BJ (cell line): ENCODE data around the gene KLF9. TPM values are rescaled to one million over a fixed set of nuclear protein-coding genes. Genes with fewer than 3 reads are reported as not detected.
A peak's percentile ranks its signal among the peaks of the same experiment; 100 is the strongest.

ENCODE experiments used
- CTCF ChIA-PET: fragments of 350-600 bp; formaldehyde crosslinking; extraction: SDS; loops from one replicate; lab custom pipeline; 2021; ENCODE audit warnings: antibody characterized with exemption, inconsistent platforms; lab: Yijun Ruan, JAX
- POLR2A ChIA-PET: fragments of 300-600 bp; sonication (Branson Sonifier 250); formaldehyde crosslinking; extraction: SDS; loops from one replicate; lab custom pipeline; 2021; ENCODE audit warnings: antibody characterized with exemption; lab: Charles Lee
- DNase-seq: peaks from one replicate; pipeline ENCODE4 v3.0.0-alpha.2; 2011; ENCODE audit warnings: low read depth
- H3K27me3 ChIP-seq: 2 replicates; pipeline ENCODE4 v1.6.0; 2011; ENCODE audit warnings: low read length; ENCODE audit not compliant: control insufficient read depth, insufficient read depth
- H3K36me3 ChIP-seq: 2 replicates; pipeline ENCODE4 v1.5.1; 2011; ENCODE audit warnings: low read length; ENCODE audit not compliant: control insufficient read depth, insufficient read depth
- H3K4me3 ChIP-seq: 2 replicates; pipeline ENCODE4 v1.5.1; 2011; ENCODE audit warnings: low read depth, mild to moderate bottlenecking, control low read depth, low read length
- polyA plus RNA-seq: library from polyadenylated mRNA; depleted of rRNA; stranded (reverse); fragments of >200 nt; gene quantifications from 2 replicates; pipeline ENCODE4 v1.2.3, GENCODE V29; 2011
- TF ChIP-seq, protein P1 (sequence below): IDR thresholded peaks from 2 replicates; pipeline ENCODE4 v1.5.1; 2011; ENCODE audit warnings: low read depth, mild to moderate bottlenecking, control low read depth, inconsistent platforms, low read length, moderate library complexity; ENCODE audit not compliant: insufficient read depth

Gene KLF9
- polyA plus RNA-seq, 1 experiment: 29.2 TPM

DNA sequence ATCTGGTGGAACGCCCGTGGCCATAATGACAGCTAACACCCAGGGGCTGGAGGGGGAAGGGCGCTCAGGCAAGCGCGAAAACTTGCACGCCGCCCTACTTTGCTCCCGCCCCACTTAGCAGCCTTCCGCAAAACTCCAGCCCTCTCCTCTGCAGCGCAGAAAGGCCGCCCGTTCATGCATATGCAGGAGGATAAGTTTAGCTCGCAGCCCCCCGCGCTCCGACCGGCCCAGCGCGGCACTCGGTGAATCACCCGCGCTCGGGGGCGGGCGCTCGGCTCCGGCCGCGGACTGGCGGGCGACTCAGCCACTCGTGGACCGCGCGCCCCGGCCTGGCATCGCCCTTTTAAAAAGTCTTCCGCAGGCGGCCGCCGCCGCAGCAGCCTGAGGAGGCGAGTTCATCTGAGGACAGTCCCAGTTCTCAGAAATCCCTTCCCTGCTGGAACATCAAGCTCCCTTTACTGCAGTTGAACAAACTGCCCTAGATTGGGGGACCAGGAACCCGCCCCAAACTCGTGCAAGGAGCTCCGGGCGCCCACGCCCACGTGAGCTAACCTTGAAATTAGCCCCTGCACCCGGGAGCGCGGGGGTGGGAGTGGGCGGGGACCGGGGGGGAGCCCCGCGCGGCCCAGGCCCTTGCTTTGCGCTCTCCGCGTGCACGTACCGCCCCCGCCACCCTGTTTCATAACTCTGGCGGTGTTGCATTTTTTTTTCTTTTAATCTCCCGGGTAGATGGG, 4.5 kb upstream of the KLF9 start:
- POLR2A ChIA-PET: interaction anchor here (0.6 to 1.1 kb wide), 11 partner anchors 51 to 1329 kb away, joined by 3 to 18 read pairs (median 4); no protein-coding TSS in a partner anchor
- no peaks in the 10 kb centered on the region for H3K27me3 ChIP-seq
- peak; percentile 93 for DNase-seq
- CTCF ChIA-PET: interaction anchor here (0.6 to 4.1 kb wide), 10 partner anchors 11 to 182 kb away, joined by 3 to 31 read pairs (median 4); no protein-coding TSS in a partner anchor
- TF ChIP-seq, protein P1, sequence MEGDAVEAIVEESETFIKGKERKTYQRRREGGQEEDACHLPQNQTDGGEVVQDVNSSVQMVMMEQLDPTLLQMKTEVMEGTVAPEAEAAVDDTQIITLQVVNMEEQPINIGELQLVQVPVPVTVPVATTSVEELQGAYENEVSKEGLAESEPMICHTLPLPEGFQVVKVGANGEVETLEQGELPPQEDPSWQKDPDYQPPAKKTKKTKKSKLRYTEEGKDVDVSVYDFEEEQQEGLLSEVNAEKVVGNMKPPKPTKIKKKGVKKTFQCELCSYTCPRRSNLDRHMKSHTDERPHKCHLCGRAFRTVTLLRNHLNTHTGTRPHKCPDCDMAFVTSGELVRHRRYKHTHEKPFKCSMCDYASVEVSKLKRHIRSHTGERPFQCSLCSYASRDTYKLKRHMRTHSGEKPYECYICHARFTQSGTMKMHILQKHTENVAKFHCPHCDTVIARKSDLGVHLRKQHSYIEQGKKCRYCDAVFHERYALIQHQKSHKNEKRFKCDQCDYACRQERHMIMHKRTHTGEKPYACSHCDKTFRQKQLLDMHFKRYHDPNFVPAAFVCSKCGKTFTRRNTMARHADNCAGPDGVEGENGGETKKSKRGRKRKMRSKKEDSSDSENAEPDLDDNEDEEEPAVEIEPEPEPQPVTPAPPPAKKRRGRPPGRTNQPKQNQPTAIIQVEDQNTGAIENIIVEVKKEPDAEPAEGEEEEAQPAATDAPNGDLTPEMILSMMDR: no peak
- peak overlapping the region; percentile 50 for H3K4me3 ChIP-seq
- H3K36me3 ChIP-seq: no peaks in the 10 kb centered on the region

DNA sequence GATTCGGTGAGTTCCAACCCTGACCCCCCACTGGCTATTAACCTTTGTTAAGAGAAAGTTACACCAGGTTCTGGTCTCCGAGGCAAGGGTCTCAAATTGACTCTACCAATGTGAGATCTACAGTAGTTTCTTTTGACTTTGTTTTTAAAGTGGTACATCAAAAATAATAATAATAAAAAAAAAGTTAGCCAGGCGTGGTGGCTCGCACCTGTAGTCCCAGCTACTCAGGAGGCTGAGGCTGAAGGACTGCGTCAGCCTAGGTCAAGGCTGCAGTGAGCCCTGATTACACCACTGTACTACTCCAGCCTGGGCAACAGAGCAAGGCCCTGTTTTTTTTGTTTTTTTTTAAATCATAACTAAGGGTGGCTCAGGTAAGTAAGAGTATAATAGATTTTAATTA, 1.0 kb upstream of the KLF9 start:
- DNase-seq: no peak
- ChIA-PET CTCF (interaction anchor here (0.6 to 2.2 kb wide), 5 partner anchors 51 to 187 kb away, joined by 3 to 9 read pairs (median 6); no protein-coding TSS in a partner anchor), POLR2A (no interaction called here)
- Histone ChIP-seq H3K27me3 (no peaks in the 10 kb centered on the region), H3K36me3 (no peaks in the 10 kb centered on the region), H3K4me3 (no peak overlapping the region)
- TF ChIP-seq, protein P1: no peak

- no peaks in the 10 kb centered on the region for H3K36me3 ChIP-seq
- CTCF ChIA-PET: interaction anchor here (0.6 to 2.2 kb wide), 4 partner anchors 51 to 188 kb away, joined by 3 to 9 read pairs (median 6); no protein-coding TSS in a partner anchor
- POLR2A ChIA-PET: interaction anchor here (1.4 kb wide), 1 partner anchor 74 kb away, joined by 3 read pairs; no protein-coding TSS in a partner anchor
- no peak for DNase-seq
- H3K4me3 ChIP-seq: peak overlapping the region; percentile 90
- no peaks in the 10 kb centered on the region for H3K27me3 ChIP-seq
- TF ChIP-seq, protein P1: no peak
Measured at GRCh38 chr9:70415041-70415440, 584 bp upstream of the KLF9 start.

- CTCF ChIA-PET: interaction anchor here (2.1 to 2.2 kb wide), 2 partner anchors 71 to 189 kb away, joined by 6 to 9 read pairs; no protein-coding TSS in a partner anchor
- DNase-seq: no peak
- POLR2A ChIA-PET: no interaction called here
Measured at GRCh38 chr9:70413464-70413798, 1.0 kb downstream of the KLF9 start.

More at GRCh38 chr9:70413464-70413798, 1.0 kb downstream of the KLF9 start:
- no peaks in the 10 kb centered on the region for H3K27me3 ChIP-seq
- TF ChIP-seq, protein P1: no peak
- peak overlapping the region; percentile 90 for H3K4me3 ChIP-seq
- H3K36me3 ChIP-seq: peaks cover under 1% of the 10 kb centered on the region
